NCI-H1436 (cell line): Measurements from ENCODE around the gene TSPAN12.
A peak's percentile ranks its signal among the peaks of the same experiment; 100 is the strongest.

Experiments used
- DNase-seq: peaks from one replicate; lab custom pipeline; 2025; lab: John Stamatoyannopoulos, UW

Gene TSPAN12

GRCh38 chr7:120742372-120742771 is 115.6 kb downstream of the TSPAN12 start:
- DNase-seq: no peak

GRCh38 chr7:120741371-120742042 is 116.4 kb downstream of the TSPAN12 start:
- DNase-seq: no peak

DNA sequence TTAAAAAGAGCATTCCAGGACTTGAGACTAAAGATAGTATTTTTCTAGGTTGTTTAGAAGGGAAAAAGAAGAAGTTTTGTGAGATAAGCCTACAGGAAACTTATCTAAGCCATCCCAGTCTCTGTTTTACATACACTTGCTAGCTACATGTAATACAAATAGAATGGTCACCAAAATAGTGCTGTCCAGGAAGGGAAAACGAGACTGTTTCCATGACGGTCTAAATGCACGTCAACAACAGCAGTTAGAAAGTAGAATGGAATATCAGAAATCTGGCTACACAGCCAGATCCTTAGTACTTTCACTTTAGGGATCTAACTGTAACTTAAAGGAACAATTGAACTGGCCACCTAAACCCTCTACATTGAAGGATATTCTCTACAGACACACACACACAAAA is 117.6 kb downstream of the TSPAN12 start:
- DNase-seq: no peak

GRCh38 chr7:120738816-120739215 is 119.1 kb downstream of the TSPAN12 start:
- peak; percentile 23 for DNase-seq
